Endodermal cell (in vitro differentiated cells): ENCODE measurements around the gene RNF10. TPM values are rescaled to one million over a fixed set of nuclear protein-coding genes. Genes with fewer than 3 reads are reported as not detected.
"Not testable (repeated sequence)": the region's sequence is repeated elsewhere in the genome, so short reads cannot be mapped to it uniquely, and the experiment has no call there.

ENCODE experiments used
- DNase-seq: peaks from one replicate; pipeline ENCODE4 v3.0.0-alpha.2; 2017
- H3K27ac ChIP-seq: 2 replicates; pipeline ENCODE4 v1.5.1; 2013; ENCODE audit warnings: mild to moderate bottlenecking, low read depth, low read length, moderate library complexity
- H3K27me3 ChIP-seq: 2 replicates; pipeline ENCODE4 v1.6.1; 2013; ENCODE audit warnings: mild to moderate bottlenecking, low read length, moderate library complexity; ENCODE audit not compliant: insufficient read depth, control insufficient read depth, poor library complexity, severe bottlenecking
- H3K36me3 ChIP-seq: 2 replicates; pipeline ENCODE4 v1.7.0; 2013; ENCODE audit warnings: mild to moderate bottlenecking, low read length, moderate library complexity; ENCODE audit not compliant: control insufficient read depth, insufficient read depth
- H3K4me1 ChIP-seq: one replicate; pipeline ENCODE4 v1.7.0; 2013; ENCODE audit warnings: low read length; ENCODE audit not compliant: control insufficient read depth, insufficient read depth
- H3K4me3 ChIP-seq: 2 replicates; pipeline ENCODE4 v1.5.1; 2013; ENCODE audit warnings: mild to moderate bottlenecking, low read length, moderate library complexity
- H3K9ac ChIP-seq: 2 replicates; pipeline ENCODE4 v1.6.1; 2013; ENCODE audit warnings: mild to moderate bottlenecking, low read length, moderate library complexity; ENCODE audit not compliant: poor library complexity, severe bottlenecking; ENCODE audit errors: extremely low read depth
- H3K9me3 ChIP-seq: 2 replicates; pipeline ENCODE4 v1.6.1; 2013; ENCODE audit warnings: mild to moderate bottlenecking, low read length, moderate library complexity; ENCODE audit not compliant: control insufficient read depth
- H3K27ac Mint-ChIP-seq: 2 replicates; pipeline ENCODE4 v1.8.0; 2020; ENCODE audit warnings: mixed read lengths
- H3K27me3 Mint-ChIP-seq: 2 replicates; pipeline ENCODE4 v1.8.0; 2021; ENCODE audit warnings: mild to moderate bottlenecking, mixed read lengths; ENCODE audit not compliant: insufficient read depth
- H3K36me3 Mint-ChIP-seq: 2 replicates; pipeline ENCODE4 v1.8.0; 2020; ENCODE audit warnings: low read depth, mixed read lengths
- H3K4me1 Mint-ChIP-seq: 2 replicates; pipeline ENCODE4 v1.8.0; 2020; ENCODE audit warnings: mixed read lengths
- H3K4me3 Mint-ChIP-seq: 2 replicates; pipeline ENCODE4 v1.8.0; 2020; ENCODE audit warnings: mild to moderate bottlenecking, moderate library complexity, mixed read lengths
- H3K9me3 Mint-ChIP-seq: 2 replicates; pipeline ENCODE4 v1.8.0; 2020; ENCODE audit warnings: mild to moderate bottlenecking, mixed read lengths
- WGBS, 2 experiments: methylation state at CpG; one replicate each; pipeline versions ENCODE4 v1.1.5 to v1.1.7; 2013; ENCODE audit warnings: missing lambda C conversion rate in 2 of 2, mixed read lengths in 1 of 2; ENCODE audit not compliant: insufficient coverage in 1 of 2, insufficient read length in 1 of 2; 5-methylcytosine and 5-hydroxymethylcytosine counted together
- total RNA-seq, 2 donors: library from RNA; stranded (reverse); fragmentation: NEBNext Ultra II Directional in 1 of 2; extraction: Animal tissue kit (Norgen Biotek cat#: 25700) in 1 of 2; gene quantifications; 2 replicates in 1 of 2; 3 replicates in 1 of 2; pipeline ENCODE4 v1.2.1, GENCODE V29; 2021
- TF ChIP-seq, protein P1 (sequence below): fragments of 200-600 bp; sonication (generic); conservative IDR thresholded peaks from 2 replicates; pipeline ENCODE4 v1.5.0; 2021; ENCODE audit warnings: antibody characterized with exemption, mild to moderate bottlenecking

RNF10 gene
- total RNA-seq, 2 donors from 2014 or later: 167 to 182 TPM

DNA sequence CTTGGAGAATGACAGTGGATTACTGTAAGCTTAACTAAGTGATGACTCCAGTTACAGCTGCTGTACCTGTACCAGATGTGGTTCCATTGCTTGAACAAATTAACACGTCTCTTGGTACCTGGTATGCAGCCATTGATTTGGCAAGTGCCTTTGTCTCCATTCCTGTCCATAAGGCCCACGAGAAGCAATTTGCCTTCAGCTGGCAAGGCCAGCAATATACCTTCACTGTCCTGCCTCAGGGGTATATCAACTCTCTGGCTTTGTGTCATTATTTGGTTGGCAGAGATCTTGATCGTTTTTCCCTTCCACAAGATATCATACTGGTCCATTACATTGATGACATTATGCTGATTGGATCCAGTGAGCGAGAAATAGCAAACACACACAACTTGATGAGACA is 76.4 kb downstream of the RNF10 start:
- no peaks in the 10 kb centered on the region for H3K36me3 ChIP-seq
- H3K9ac ChIP-seq: no peak overlapping the region
- no peaks in the 10 kb centered on the region for H3K9me3 ChIP-seq
- H3K4me3 ChIP-seq: no peak overlapping the region
- no peak for DNase-seq
- H3K36me3 Mint-ChIP-seq: no peaks in the 10 kb centered on the region
- H3K4me1 ChIP-seq: no peaks in the 10 kb centered on the region
- H3K27me3 Mint-ChIP-seq: peaks cover 16% of the 10 kb centered on the region
- H3K4me3 Mint-ChIP-seq: no peak overlapping the region
- no peaks in the 10 kb centered on the region for H3K27me3 ChIP-seq
- H3K27ac Mint-ChIP-seq: no peak overlapping the region
- H3K9me3 Mint-ChIP-seq: peaks cover 4% of the 10 kb centered on the region
- TF ChIP-seq, protein P1, sequence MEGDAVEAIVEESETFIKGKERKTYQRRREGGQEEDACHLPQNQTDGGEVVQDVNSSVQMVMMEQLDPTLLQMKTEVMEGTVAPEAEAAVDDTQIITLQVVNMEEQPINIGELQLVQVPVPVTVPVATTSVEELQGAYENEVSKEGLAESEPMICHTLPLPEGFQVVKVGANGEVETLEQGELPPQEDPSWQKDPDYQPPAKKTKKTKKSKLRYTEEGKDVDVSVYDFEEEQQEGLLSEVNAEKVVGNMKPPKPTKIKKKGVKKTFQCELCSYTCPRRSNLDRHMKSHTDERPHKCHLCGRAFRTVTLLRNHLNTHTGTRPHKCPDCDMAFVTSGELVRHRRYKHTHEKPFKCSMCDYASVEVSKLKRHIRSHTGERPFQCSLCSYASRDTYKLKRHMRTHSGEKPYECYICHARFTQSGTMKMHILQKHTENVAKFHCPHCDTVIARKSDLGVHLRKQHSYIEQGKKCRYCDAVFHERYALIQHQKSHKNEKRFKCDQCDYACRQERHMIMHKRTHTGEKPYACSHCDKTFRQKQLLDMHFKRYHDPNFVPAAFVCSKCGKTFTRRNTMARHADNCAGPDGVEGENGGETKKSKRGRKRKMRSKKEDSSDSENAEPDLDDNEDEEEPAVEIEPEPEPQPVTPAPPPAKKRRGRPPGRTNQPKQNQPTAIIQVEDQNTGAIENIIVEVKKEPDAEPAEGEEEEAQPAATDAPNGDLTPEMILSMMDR: no peak
- 83 to 85% methylated on average over 2 to 4 of the region's 4 CpGs for WGBS, 2 experiments
- peaks cover 3% of the 10 kb centered on the region for H3K4me1 Mint-ChIP-seq
- H3K27ac ChIP-seq: no peak overlapping the region

DNA sequence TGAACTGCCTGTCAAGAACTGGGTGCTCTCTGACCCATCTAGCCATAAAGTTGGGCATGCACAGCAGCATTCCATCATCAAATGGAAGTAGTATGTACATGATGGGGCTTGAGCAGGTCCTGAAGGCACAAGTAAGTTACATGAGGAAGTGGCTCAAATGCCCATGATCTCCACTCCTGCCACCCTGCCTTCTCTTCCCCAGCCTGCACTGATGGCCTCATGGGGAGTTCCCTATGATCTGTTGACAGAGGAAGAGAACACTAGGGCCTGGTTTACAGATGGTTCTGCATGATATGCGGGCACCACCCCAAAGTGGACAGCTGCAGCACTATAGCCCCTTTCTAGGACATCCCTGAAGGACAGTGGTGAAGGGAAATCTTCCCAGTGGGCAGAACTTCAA is 77.4 kb downstream of the RNF10 start:
- H3K4me1 Mint-ChIP-seq, DNase-seq, H3K36me3 Mint-ChIP-seq, H3K9ac ChIP-seq, H3K9me3 ChIP-seq, H3K4me3 Mint-ChIP-seq, H3K27ac Mint-ChIP-seq, H3K36me3 ChIP-seq, H3K27me3 ChIP-seq, H3K4me1 ChIP-seq, H3K27ac ChIP-seq, H3K9me3 Mint-ChIP-seq, H3K4me3 ChIP-seq: not testable (repeated sequence)
- peaks cover 16% of the 10 kb centered on the region for H3K27me3 Mint-ChIP-seq
- WGBS, 2 experiments: 93% methylated on average over 1 of the region's 1 CpG; no CpG with 5 or more reads in 1 of the 2 experiments

DNA sequence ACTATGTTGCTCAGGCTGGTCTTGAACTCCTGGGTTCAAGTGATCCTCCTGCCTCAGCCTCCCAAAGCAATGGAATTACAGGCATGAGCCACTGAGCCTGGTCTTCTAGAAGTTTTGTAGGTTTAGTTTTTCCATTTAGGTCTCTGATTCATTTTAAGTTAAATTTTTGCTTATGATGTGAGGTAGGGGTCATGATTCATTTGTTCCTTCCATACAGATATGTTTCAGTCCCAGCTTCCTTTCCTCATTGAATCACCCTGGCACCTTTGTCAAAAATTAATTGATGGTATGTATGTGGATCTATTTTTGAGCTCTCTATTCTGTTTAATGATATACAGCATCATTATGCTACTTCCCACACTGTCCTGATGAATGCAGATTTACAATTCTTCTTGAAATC is 80.7 kb downstream of the RNF10 start:
- Mint-ChIP-seq H3K36me3 (no peaks in the 10 kb centered on the region), H3K4me3 (no peak overlapping the region), H3K27ac (no peak overlapping the region), H3K4me1 (peaks cover 2% of the 10 kb centered on the region), H3K9me3 (peaks cover 4% of the 10 kb centered on the region), H3K27me3 (peaks cover 23% of the 10 kb centered on the region)
- no peaks in the 10 kb centered on the region for H3K36me3 ChIP-seq
- H3K4me3 ChIP-seq: no peak overlapping the region
- H3K4me1 ChIP-seq: no peaks in the 10 kb centered on the region
- peaks cover 11% of the 10 kb centered on the region for H3K27me3 ChIP-seq
- H3K9ac ChIP-seq: no peak overlapping the region
- DNase-seq: no peak
- no peak overlapping the region for H3K27ac ChIP-seq
- no peaks in the 10 kb centered on the region for H3K9me3 ChIP-seq
- TF ChIP-seq, protein P1: no peak

DNA sequence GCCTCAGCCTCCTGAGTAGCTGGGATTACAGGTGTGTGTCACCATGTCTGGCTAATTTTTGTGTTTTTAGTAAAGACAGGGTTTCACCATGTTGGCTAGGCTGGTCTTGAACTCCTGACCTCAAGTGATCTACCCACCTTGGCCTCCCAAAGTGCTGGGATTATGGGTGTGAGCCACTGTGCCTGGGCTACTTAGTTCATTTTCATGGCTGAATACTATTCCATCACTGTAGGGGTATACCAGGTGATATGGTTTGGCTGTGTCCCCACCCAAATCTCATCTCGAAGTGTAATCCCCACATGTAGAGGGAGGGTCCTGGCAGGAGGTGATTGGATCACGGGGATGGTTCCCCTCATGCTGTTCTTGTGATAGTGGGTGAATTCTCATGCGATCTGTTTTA is 83.0 kb downstream of the RNF10 start:
- not testable (repeated sequence) for H3K27ac ChIP-seq, H3K4me1 ChIP-seq, DNase-seq, H3K4me1 Mint-ChIP-seq, H3K36me3 ChIP-seq, H3K27ac Mint-ChIP-seq, H3K36me3 Mint-ChIP-seq, H3K9ac ChIP-seq, H3K4me3 Mint-ChIP-seq, H3K9me3 Mint-ChIP-seq, H3K4me3 ChIP-seq, H3K9me3 ChIP-seq
- WGBS, 2 experiments: 90 to 98% methylated on average over 2 to 3 of the region's 3 CpGs
- peaks cover 11% of the 10 kb centered on the region for H3K27me3 ChIP-seq
- H3K27me3 Mint-ChIP-seq: peaks cover 18% of the 10 kb centered on the region

DNA sequence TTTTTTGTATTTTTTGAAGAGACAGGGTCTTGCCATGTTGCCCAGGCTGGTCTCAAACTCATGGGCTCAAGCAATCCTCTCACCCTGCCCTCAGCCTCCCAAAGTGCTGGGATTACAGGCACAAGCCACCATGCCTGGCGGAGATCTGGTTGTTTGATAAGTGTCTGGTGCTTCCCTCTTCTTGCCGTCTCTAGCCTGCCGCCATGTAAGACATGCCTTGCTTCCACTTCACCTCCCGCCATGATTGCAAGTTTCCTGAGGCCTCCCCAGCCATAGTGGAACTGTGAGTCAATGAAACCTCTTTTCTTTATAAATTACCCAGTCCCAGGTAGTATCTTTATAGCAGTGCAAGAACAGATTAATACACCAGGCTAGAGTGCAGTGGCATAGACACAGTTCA is 83.6 kb downstream of the RNF10 start:
- DNase-seq, H3K36me3 Mint-ChIP-seq, H3K9me3 ChIP-seq, H3K4me3 Mint-ChIP-seq, H3K27ac Mint-ChIP-seq, H3K9ac ChIP-seq, H3K27ac ChIP-seq, H3K9me3 Mint-ChIP-seq, H3K4me1 ChIP-seq, H3K4me3 ChIP-seq, H3K4me1 Mint-ChIP-seq, H3K36me3 ChIP-seq: not testable (repeated sequence)
- H3K27me3 ChIP-seq: peaks cover 11% of the 10 kb centered on the region
- peaks cover 16% of the 10 kb centered on the region for H3K27me3 Mint-ChIP-seq
- 93 to 96% methylated on average over 4 of the region's 4 CpGs for WGBS, 2 experiments
